ENCODE data around the gene ITGB6.

- TF ChIP-seq POLR2A (IDR thresholded peaks at IDR 0.05; ENCODE audit: extremely low read depth, insufficient read length) (no peak), MYC (IDR thresholded peaks at IDR 0.05; ENCODE audit: low read depth, low read length) (no peak), MAX (IDR thresholded peaks at IDR 0.05; ENCODE audit: low read depth, low read length) (no peak)
- TF ChIP-seq, protein P1, sequence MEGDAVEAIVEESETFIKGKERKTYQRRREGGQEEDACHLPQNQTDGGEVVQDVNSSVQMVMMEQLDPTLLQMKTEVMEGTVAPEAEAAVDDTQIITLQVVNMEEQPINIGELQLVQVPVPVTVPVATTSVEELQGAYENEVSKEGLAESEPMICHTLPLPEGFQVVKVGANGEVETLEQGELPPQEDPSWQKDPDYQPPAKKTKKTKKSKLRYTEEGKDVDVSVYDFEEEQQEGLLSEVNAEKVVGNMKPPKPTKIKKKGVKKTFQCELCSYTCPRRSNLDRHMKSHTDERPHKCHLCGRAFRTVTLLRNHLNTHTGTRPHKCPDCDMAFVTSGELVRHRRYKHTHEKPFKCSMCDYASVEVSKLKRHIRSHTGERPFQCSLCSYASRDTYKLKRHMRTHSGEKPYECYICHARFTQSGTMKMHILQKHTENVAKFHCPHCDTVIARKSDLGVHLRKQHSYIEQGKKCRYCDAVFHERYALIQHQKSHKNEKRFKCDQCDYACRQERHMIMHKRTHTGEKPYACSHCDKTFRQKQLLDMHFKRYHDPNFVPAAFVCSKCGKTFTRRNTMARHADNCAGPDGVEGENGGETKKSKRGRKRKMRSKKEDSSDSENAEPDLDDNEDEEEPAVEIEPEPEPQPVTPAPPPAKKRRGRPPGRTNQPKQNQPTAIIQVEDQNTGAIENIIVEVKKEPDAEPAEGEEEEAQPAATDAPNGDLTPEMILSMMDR (IDR thresholded peaks at IDR 0.05; ENCODE audit: low read depth, low read length) = no peak
Measured at GRCh38 chr2:160108646-160109045, 91.4 kb downstream of the ITGB6 start.

Data from NB4 (cell line).